Measurements from ENCODE around the gene RAB28.

The RAB28 gene

DNA sequence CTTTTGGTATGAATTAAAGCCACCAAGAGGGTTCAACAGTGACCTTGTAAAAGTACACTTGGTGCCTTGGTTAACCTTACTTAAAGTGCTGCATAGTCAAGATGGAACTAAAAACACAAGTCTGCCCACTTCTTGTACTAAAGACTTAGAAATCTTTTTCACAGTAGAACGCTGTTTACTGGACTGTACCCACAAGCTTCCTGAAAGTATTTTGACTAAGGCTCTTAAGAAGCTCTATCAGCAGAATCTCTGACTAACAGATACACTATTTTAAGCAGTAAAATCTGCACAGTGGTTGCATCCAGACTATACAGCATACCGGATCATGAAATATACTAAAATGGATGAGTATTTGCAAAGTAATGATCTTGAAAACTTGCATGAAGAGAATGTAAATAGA lies 7.2 kb downstream of the RAB28 start:
- TF ChIP-seq EZH2 (IDR thresholded peaks at IDR 0.05; ENCODE audit: borderline replicate concordance, low read length) (no peak), CTCF (IDR thresholded peaks at IDR 0.05; ENCODE audit: low read length) (no peak)
- H3F3A ChIP-seq (ENCODE audit: insufficient read depth, low read length) = no peaks in the 10 kb centered on the region
- no peak overlapping the region for H3K27ac ChIP-seq (ENCODE audit: low read depth, low read length, poor library complexity, severe bottlenecking)

DNA sequence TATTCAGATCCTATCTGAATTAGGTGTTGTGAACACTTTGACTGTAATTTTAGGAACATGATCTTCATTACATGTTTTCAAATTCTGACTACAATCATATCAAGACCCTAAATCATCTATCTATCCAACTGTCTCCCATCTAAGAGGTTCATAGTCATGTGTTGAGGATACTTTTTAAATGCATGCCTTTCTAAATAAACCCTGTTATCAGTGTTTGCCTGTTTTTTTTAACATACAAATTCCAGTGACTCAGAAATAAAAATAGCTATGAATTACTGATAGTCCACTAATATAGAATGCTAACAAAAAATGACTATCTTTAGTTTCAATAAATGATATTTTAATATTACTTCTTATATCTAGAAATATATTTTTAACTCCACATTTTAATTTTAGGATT lies 8.0 kb downstream of the RAB28 start:
- no peaks in the 10 kb centered on the region for H4K20me1 ChIP-seq (ENCODE audit: insufficient read depth, low read length)
- no peak overlapping the region for H3K4me3 ChIP-seq (ENCODE audit: low read depth, low read length, poor library complexity, severe bottlenecking)
- no peak overlapping the region for H3K4me2 ChIP-seq (ENCODE audit: low read length)
- H3K9me2 ChIP-seq (ENCODE audit: low read depth, low read length) = no peaks in the 10 kb centered on the region
- no peaks in the 10 kb centered on the region for H3K36me3 ChIP-seq (ENCODE audit: insufficient read depth, low read length)
- TF ChIP-seq CTCF (IDR thresholded peaks at IDR 0.05; ENCODE audit: low read length) (no peak), EZH2 (IDR thresholded peaks at IDR 0.05; ENCODE audit: borderline replicate concordance, low read length) (no peak)
- H3F3A ChIP-seq (ENCODE audit: insufficient read depth, low read length) = no peaks in the 10 kb centered on the region
- no peak overlapping the region for H2AFZ ChIP-seq (ENCODE audit: low read length)
- H3K27ac ChIP-seq (ENCODE audit: low read depth, low read length, poor library complexity, severe bottlenecking) = no peak overlapping the region
- no peaks in the 10 kb centered on the region for H3K27me3 ChIP-seq (ENCODE audit: insufficient read depth, low read length)
- H3K79me2 ChIP-seq (ENCODE audit: insufficient read depth, low read length) = no peaks in the 10 kb centered on the region
- H3K9ac ChIP-seq (ENCODE audit: low read length) = no peak overlapping the region
- H3K4me1 ChIP-seq (ENCODE audit: insufficient read depth, low read length, severe bottlenecking) = no peaks in the 10 kb centered on the region
- H3K9me3 ChIP-seq (ENCODE audit: low read length) = no peaks in the 10 kb centered on the region

More for the DNA sequence above, 7.2 kb downstream of the RAB28 start:
- H4K20me1 ChIP-seq (ENCODE audit: insufficient read depth, low read length) = no peaks in the 10 kb centered on the region
- H3K4me1 ChIP-seq (ENCODE audit: insufficient read depth, low read length, severe bottlenecking) = peaks cover 6% of the 10 kb centered on the region
- no peak overlapping the region for H3K9ac ChIP-seq (ENCODE audit: low read length)
- H3K4me3 ChIP-seq (ENCODE audit: low read depth, low read length, poor library complexity, severe bottlenecking) = no peak overlapping the region
- H3K27me3 ChIP-seq (ENCODE audit: insufficient read depth, low read length) = no peaks in the 10 kb centered on the region
- no peaks in the 10 kb centered on the region for H3K9me3 ChIP-seq (ENCODE audit: low read length)
- no peaks in the 10 kb centered on the region for H3K9me2 ChIP-seq (ENCODE audit: low read depth, low read length)
- H3K79me2 ChIP-seq (ENCODE audit: insufficient read depth, low read length) = no peaks in the 10 kb centered on the region
- H3K36me3 ChIP-seq (ENCODE audit: insufficient read depth, low read length) = no peaks in the 10 kb centered on the region
- no peak overlapping the region for H3K4me2 ChIP-seq (ENCODE audit: low read length)
- H2AFZ ChIP-seq (ENCODE audit: low read length) = no peak overlapping the region

- TF ChIP-seq CTCF (IDR thresholded peaks at IDR 0.05; ENCODE audit: low read length) = no peak
- TF ChIP-seq EZH2 (IDR thresholded peaks at IDR 0.05; ENCODE audit: borderline replicate concordance, low read length) = no peak
- Histone ChIP-seq H4K20me1 (ENCODE audit: insufficient read depth, low read length) (no peaks in the 10 kb centered on the region), H3K4me2 (ENCODE audit: low read length) (no peak overlapping the region), H3K27me3 (ENCODE audit: insufficient read depth, low read length) (no peaks in the 10 kb centered on the region), H3K4me1 (ENCODE audit: insufficient read depth, low read length, severe bottlenecking) (no peaks in the 10 kb centered on the region), H3K36me3 (ENCODE audit: insufficient read depth, low read length) (no peaks in the 10 kb centered on the region), H2AFZ (ENCODE audit: low read length) (no peak overlapping the region), H3K79me2 (ENCODE audit: insufficient read depth, low read length) (no peaks in the 10 kb centered on the region), H3K9me3 (ENCODE audit: low read length) (no peaks in the 10 kb centered on the region), H3F3A (ENCODE audit: insufficient read depth, low read length) (no peaks in the 10 kb centered on the region), H3K27ac (ENCODE audit: low read depth, low read length, poor library complexity, severe bottlenecking) (no peak overlapping the region), H3K4me3 (ENCODE audit: low read depth, low read length, poor library complexity, severe bottlenecking) (no peak overlapping the region), H3K9me2 (ENCODE audit: low read depth, low read length) (no peaks in the 10 kb centered on the region), H3K9ac (ENCODE audit: low read length) (no peak overlapping the region)
These were observed 12.7 kb downstream of the RAB28 start for GRCh38 chr4:13471400-13471799.
